Hepatocyte (in vitro differentiated cells): Measurements from ENCODE around the gene REV1. TPM values are rescaled to one million over a fixed set of nuclear protein-coding genes. Genes with fewer than 3 reads are reported as not detected.

ENCODE experiments used
- DNase-seq: peaks from one replicate; pipeline ENCODE4 v3.0.0-alpha.2; 2016; ENCODE audit warnings: low spot score
- H2AFZ ChIP-seq: fragments of 200-600 bp; sonication (generic); 2 replicates; pipeline ENCODE4 v1.6.0; 2016; ENCODE audit warnings: antibody characterized with exemption, mild to moderate bottlenecking
- H3K27ac ChIP-seq: fragments of 200-600 bp; sonication (generic); 2 replicates; pipeline ENCODE4 v1.5.1; 2016; ENCODE audit warnings: mild to moderate bottlenecking
- H3K27me3 ChIP-seq: fragments of 200-600 bp; sonication (generic); 2 replicates; pipeline ENCODE4 v1.6.1; 2016
- H3K36me3 ChIP-seq: fragments of 200-600 bp; sonication (generic); replicated peaks from 2 replicates; pipeline ENCODE4 v1.5.1; 2016; ENCODE audit warnings: low read depth; ENCODE audit not compliant: insufficient read depth
- H3K4me1 ChIP-seq: fragments of 200-600 bp; sonication (generic); 2 replicates; pipeline ENCODE4 v1.5.1; 2016; ENCODE audit warnings: mild to moderate bottlenecking, moderate library complexity; ENCODE audit not compliant: insufficient read depth
- H3K4me2 ChIP-seq: fragments of 200-600 bp; sonication (generic); 2 replicates; pipeline ENCODE4 v1.6.0; 2016
- H3K4me3 ChIP-seq: fragments of 200-600 bp; sonication (generic); 2 replicates; pipeline ENCODE4 v1.5.1; 2016; ENCODE audit warnings: mild to moderate bottlenecking
- H3K79me2 ChIP-seq: fragments of 200-600 bp; sonication (generic); 2 replicates; pipeline ENCODE4 v1.6.0; 2017; ENCODE audit warnings: mild to moderate bottlenecking
- H3K9me2 ChIP-seq: fragments of 200-600 bp; sonication (generic); replicated peaks from 2 replicates; pipeline ENCODE4 v1.6.0; 2017; ENCODE audit warnings: mild to moderate bottlenecking; ENCODE audit not compliant: insufficient read depth
- H3K9me3 ChIP-seq: fragments of 200-600 bp; sonication (generic); 2 replicates; pipeline ENCODE4 v1.5.1; 2016; ENCODE audit warnings: low read depth, mild to moderate bottlenecking
- H4K20me1 ChIP-seq: fragments of 200-600 bp; sonication (generic); 2 replicates; pipeline ENCODE4 v1.6.0; 2016; ENCODE audit warnings: mild to moderate bottlenecking; ENCODE audit not compliant: insufficient read depth, poor library complexity, severe bottlenecking
- EZH2 ChIP-seq: fragments of 200-600 bp; sonication (generic); IDR thresholded peaks from 2 replicates; pipeline ENCODE4 v1.6.1; 2016; ENCODE audit warnings: antibody characterized with exemption, mild to moderate bottlenecking, borderline replicate concordance
- EZH2phosphoT487 ChIP-seq: fragments of 200-600 bp; sonication (generic); IDR thresholded peaks from one replicate; pipeline ENCODE4 v1.6.1; 2018; ENCODE audit warnings: antibody characterized with exemption, mild to moderate bottlenecking, low read depth, moderate library complexity; ENCODE audit not compliant: unreplicated experiment, severe bottlenecking
- WGBS: methylation state at CpG from one replicate; pipeline ENCODE4 v1.1.6; 2016; ENCODE audit warnings: low lambda C conversion rate; ENCODE audit errors: missing lambda C conversion rate; 5-methylcytosine and 5-hydroxymethylcytosine counted together
- polyA plus RNA-seq: library from polyadenylated mRNA; unstranded; fragments of >200 nt; fragmentation: Nextera tagmentation; extraction: Ambion mirVana; gene quantifications from 2 replicates; pipeline ENCODE4 v1.2.1, GENCODE V29; 2016
- total RNA-seq: library from RNA; depleted of rRNA; stranded (reverse); fragments of >200 nt; gene quantifications from 2 replicates; pipeline ENCODE4 v1.2.3, GENCODE V29; 2014
- TF ChIP-seq, protein P1 (sequence below): fragments of 200-600 bp; sonication (generic); IDR thresholded peaks from 2 replicates; pipeline ENCODE4 v1.5.1; 2016; ENCODE audit warnings: antibody characterized with exemption, mild to moderate bottlenecking; ENCODE audit not compliant: poor library complexity

Gene REV1
- total and polyA plus RNA-seq, 2 experiments from 2014 or later: 25.9 to 31.2 TPM

DNA sequence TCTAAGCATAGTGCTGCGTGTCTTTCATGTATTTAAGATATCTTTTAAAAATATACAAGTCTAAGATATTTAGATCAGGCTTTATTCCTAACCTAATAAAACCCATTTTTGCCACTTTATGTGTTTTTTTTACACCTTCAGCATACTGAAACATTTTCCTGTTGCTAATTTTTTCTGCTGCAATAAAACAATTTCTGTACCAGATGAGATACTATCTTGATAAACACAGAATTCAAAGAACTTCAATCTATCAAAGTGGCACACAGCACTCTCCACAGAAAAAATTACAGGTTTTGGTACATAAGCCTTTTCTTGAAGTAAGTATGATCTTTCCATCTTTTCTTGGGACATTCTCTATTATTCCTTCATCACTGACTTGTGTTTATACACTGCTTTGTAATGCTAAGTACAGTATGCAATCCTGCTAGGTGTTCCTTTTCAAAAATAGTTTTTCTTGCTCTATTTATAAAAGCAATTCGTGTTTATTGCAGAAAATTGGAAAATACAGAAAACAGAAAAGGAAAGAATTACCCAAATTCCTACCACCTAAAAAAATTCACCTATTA lies 16.2 kb downstream of the REV1 start:
- H2AFZ ChIP-seq: no peak overlapping the region
- 81% methylated on average over 2 of the region's 2 CpGs for WGBS
- peaks cover 100% of the 10 kb centered on the region for H3K79me2 ChIP-seq
- H3K4me1 ChIP-seq: peaks cover 44% of the 10 kb centered on the region
- H3K27ac ChIP-seq: peak overlapping the region; percentile 3
- H3K9me2 ChIP-seq: no peaks in the 10 kb centered on the region
- H4K20me1 ChIP-seq: peaks cover 56% of the 10 kb centered on the region
- TF ChIP-seq, protein P1, sequence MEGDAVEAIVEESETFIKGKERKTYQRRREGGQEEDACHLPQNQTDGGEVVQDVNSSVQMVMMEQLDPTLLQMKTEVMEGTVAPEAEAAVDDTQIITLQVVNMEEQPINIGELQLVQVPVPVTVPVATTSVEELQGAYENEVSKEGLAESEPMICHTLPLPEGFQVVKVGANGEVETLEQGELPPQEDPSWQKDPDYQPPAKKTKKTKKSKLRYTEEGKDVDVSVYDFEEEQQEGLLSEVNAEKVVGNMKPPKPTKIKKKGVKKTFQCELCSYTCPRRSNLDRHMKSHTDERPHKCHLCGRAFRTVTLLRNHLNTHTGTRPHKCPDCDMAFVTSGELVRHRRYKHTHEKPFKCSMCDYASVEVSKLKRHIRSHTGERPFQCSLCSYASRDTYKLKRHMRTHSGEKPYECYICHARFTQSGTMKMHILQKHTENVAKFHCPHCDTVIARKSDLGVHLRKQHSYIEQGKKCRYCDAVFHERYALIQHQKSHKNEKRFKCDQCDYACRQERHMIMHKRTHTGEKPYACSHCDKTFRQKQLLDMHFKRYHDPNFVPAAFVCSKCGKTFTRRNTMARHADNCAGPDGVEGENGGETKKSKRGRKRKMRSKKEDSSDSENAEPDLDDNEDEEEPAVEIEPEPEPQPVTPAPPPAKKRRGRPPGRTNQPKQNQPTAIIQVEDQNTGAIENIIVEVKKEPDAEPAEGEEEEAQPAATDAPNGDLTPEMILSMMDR: no peak
- TF ChIP-seq EZH2phosphoT487: no peak
- no peaks in the 10 kb centered on the region for H3K27me3 ChIP-seq
- DNase-seq: no peak
- H3K4me3 ChIP-seq: no peak overlapping the region
- no peaks in the 10 kb centered on the region for H3K9me3 ChIP-seq
- H3K36me3 ChIP-seq: no peaks in the 10 kb centered on the region
- no peak overlapping the region for H3K4me2 ChIP-seq

DNA sequence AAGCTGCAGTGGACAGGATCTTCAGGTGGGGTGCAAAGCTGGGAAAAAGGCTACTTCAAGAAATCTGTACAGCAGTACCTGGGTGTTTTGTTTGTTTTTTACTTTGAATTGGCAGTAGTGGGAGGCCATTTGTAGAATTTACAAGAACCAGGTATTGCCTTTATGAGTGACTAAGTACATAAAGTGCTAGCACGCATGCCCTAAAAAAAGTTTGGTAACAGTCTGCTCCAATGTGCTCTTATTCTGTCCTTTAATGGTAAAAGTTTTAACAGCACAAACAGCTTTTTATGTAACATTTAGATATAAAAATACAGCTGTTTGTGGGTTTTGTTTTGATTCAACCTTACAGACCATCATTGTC lies 17.2 kb downstream of the REV1 start:
- no peaks in the 10 kb centered on the region for H3K9me3 ChIP-seq
- DNase-seq: no peak
- no peak overlapping the region for H3K4me3 ChIP-seq
- peak overlapping the region; percentile 58 for H3K27ac ChIP-seq
- no peaks in the 10 kb centered on the region for H3K36me3 ChIP-seq
- WGBS: 92% methylated on average over 1 of the region's 1 CpG
- H3K27me3 ChIP-seq: no peaks in the 10 kb centered on the region
- H4K20me1 ChIP-seq: peaks cover 48% of the 10 kb centered on the region
- peaks cover 98% of the 10 kb centered on the region for H3K79me2 ChIP-seq
- H2AFZ ChIP-seq: no peak overlapping the region
- H3K9me2 ChIP-seq: no peaks in the 10 kb centered on the region
- H3K4me2 ChIP-seq: peak overlapping the region; percentile 44
- peaks cover 44% of the 10 kb centered on the region for H3K4me1 ChIP-seq
- TF ChIP-seq, protein P1: no peak
- TF ChIP-seq EZH2 (no peak), EZH2phosphoT487 (no peak)

DNA sequence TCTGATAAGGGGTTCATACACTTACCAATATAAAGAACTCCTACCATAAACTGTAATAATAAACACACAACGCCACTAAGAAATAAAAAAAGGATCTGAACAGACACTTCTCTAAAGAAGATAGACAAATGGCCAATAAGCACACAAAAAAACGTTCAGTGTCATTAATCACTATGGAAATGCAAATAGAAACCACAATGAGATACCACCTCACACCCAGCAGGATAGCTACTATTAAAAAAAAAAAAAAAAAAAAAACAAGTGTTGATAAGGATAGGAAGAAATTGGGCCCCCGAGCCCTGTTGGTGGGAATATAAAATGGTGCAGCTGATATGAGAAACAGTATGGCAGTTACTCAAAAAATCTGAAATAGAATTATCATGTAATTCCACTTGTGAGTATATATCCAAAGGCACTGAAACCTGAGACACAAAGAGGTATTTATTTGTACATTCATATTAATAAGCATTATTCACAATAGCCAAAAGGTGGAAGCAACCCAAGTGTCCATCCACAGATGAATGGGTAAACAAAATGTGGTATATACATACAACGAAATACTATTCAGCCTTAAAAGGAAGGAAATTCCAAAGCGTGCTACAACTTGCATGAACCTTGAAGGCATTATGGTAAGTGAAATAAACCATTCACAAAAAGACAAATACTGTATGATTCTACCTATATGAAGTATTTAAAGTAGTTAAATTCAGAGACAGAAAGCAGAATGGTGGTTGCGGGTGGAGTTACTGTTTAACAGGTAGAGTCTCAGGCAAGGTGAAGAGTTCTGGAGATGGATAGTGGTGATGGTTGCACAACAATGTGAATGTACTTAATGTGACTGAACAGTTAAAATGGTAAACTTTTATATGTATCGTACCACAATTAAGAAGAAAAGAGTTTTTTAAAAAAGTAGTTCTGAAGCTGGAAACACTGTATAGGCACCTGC lies 17.9 kb downstream of the REV1 start:
- Histone ChIP-seq H3K4me1 (peaks cover 44% of the 10 kb centered on the region), H3K79me2 (peaks cover 98% of the 10 kb centered on the region)
- no peak for DNase-seq

More for the DNA sequence above, 17.9 kb downstream of the REV1 start:
- Histone ChIP-seq H2AFZ (no peak overlapping the region), H3K4me3 (no peak overlapping the region), H3K9me2 (no peaks in the 10 kb centered on the region), H3K9me3 (no peaks in the 10 kb centered on the region), H3K27ac (peak overlapping the region; percentile 58), H3K27me3 (no peaks in the 10 kb centered on the region), H3K36me3 (no peaks in the 10 kb centered on the region), H3K4me2 (peak overlapping the region; percentile 44), H4K20me1 (peaks cover 54% of the 10 kb centered on the region)
- TF ChIP-seq EZH2 (no peak), EZH2phosphoT487 (no peak)
- TF ChIP-seq, protein P1: no peak
- WGBS: 66% methylated on average over 7 of the region's 7 CpGs
